Ovary (tissue), 9 donors: ENCODE data around the gene MAN2A1. TPM values are rescaled to one million over a fixed set of nuclear protein-coding genes. Genes with fewer than 3 reads are reported as not detected.

Source experiments
- DNase-seq, 5 donors: peaks; one replicate each; pipeline ENCODE4 v3.0.0-alpha.2; 2019 to 2020
- H3K27ac ChIP-seq, 2 donors: fragments of 200-600 bp; one replicate each; pipeline versions ENCODE4 v1.5.1 to v1.8.0; 2019 to 2022
- H3K27me3 ChIP-seq: fragments of 200-600 bp; one replicate; pipeline ENCODE4 v1.8.0; 2022
- H3K36me3 ChIP-seq: fragments of 200-600 bp; sonication (generic); one replicate; pipeline ENCODE4 v1.5.1; 2019
- H3K4me1 ChIP-seq: one replicate; pipeline ENCODE4 v1.8.1; 2013; ENCODE audit warnings: mild to moderate bottlenecking, moderate library complexity; ENCODE audit not compliant: insufficient read depth
- H3K4me3 ChIP-seq: fragments of 200-600 bp; sonication (generic); one replicate; pipeline ENCODE4 v1.5.1; 2017
- H3K9me3 ChIP-seq, 2 donors: fragments of 200-600 bp in 1 of 2; sonication (generic) in 1 of 2; one replicate each; pipeline versions ENCODE4 v1.5.1 to v1.8.1; 2013 to 2019; ENCODE audit warnings: mild to moderate bottlenecking in 1 of 2, moderate library complexity in 1 of 2
- CTCF ChIP-seq, 3 donors: fragments of 450-650 bp in 2 of 3; fragments of 200-600 bp in 1 of 3; IDR thresholded peaks; one replicate each; pipeline versions ENCODE4 v1.5.1 to v1.8.0; 2016 to 2022; ENCODE audit warnings: antibody characterized with exemption in 3 of 3, mild to moderate bottlenecking in 1 of 3
- EP300 ChIP-seq: sonication (generic); formaldehyde crosslinking; IDR thresholded peaks from one replicate; pipeline ENCODE4 v1.6.1; 2017; ENCODE audit warnings: antibody characterized with exemption
- POLR2A ChIP-seq: fragments of 450-650 bp; IDR thresholded peaks from one replicate; pipeline ENCODE4 v1.6.1; 2017; ENCODE audit warnings: antibody characterized with exemption, mild to moderate bottlenecking, moderate library complexity
- WGBS, 3 donors: extraction: QIAGEN DNeasy Blood & Tissue Kit in 1 of 3; methylation state at CpG; one replicate each; pipeline versions ENCODE4 v1.1.5 to v1.1.7; 2013 to 2017; 5-methylcytosine and 5-hydroxymethylcytosine counted together
- intact Hi-C, 4 donors: fragments of 100-400 bp; cut with DNase I; formaldehyde crosslinking; loops; one replicate each; pipeline versions ENCODE4 v1.11.0 to v1.15.1; 2022 to 2023
- polyA plus RNA-seq, 2 donors: library from polyadenylated mRNA; stranded (reverse); fragments of 200-250 nt in 1 of 2; fragments of 350-450 nt in 1 of 2; fragmentation: Illumina TruSeq in 1 of 2; extraction: RNeasy Lipid Tissue Mini Kit (QIAGEN cat#74804) in 1 of 2; gene quantifications; one replicate each; pipeline ENCODE4 v1.2.3, GENCODE V29; 2013 to 2014
- total RNA-seq, 7 donors: library from RNA; depleted of rRNA in 2 of 7; stranded (reverse); fragments of >200 nt in 2 of 7; fragmentation: NEBNext Ultra II Directional in 3 of 7; extraction: Animal tissue kit (Norgen Biotek cat#: 25700) in 3 of 7; gene quantifications; one replicate each; pipeline versions ENCODE4 v1.1.0 to v1.2.4, GENCODE V29; 2016 to 2023
- donor health status: DM: no; HTN: no; CAD: no; lungs with moderate emphysema.
- donor health status: DM: no; HTN: no; CAD: no.
- donor health status: Bipolar disorder and iron deficiency.
- donor health status: DM: yes; HTN: yes; CAD: no.
- donor health status: DM: no; HTN: no; CAD: no.
- donor health status: DM: yes; HTN: yes; CAD: no.

MAN2A1 gene
- total and polyA plus RNA-seq, 9 donors = 10.7 to 56.5 (median 31.1) TPM

- Histone ChIP-seq H3K36me3 (no peaks in the 10 kb centered on the region), H3K27ac (no peak overlapping the region), H3K27me3 (no peaks in the 10 kb centered on the region), H3K4me3 (no peak overlapping the region), H3K4me1 (peaks cover 4% of the 10 kb centered on the region), H3K9me3 (no peaks in the 10 kb centered on the region)
- intact Hi-C loops = no loop called here
- 7 to 29% (median 12%) methylated on average over 2 of the region's 2 CpGs for WGBS, 3 donors
- TF ChIP-seq CTCF (IDR thresholded peaks at IDR 0.05) = no peak
- DNase-seq = no peak
These were observed 44.0 kb upstream of the MAN2A1 start for GRCh38 chr5:109645707-109646192.

DNA sequence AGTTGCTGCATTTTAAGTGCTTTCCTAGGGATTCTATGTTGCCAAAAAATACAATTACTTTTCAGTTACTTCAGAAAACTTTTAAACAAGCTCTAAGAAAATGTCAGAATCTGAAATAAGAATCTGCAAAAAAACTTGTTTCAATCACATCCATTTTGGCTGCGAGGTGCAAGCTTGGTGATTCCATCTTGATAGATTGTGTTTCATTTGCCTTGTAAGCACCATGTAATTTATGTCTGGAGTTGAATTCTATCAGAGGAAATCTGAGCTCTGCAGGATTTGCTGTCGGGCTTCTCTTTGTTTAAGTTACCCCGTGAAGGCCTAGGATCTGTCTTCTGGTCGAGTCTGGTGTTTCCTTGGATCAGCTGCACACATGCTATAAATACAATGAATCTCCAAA lies 40.4 kb upstream of the MAN2A1 start:
- no peak overlapping the region for H3K27ac ChIP-seq
- TF ChIP-seq EP300 (no peak), CTCF (IDR thresholded peaks at IDR 0.05) (no peak), POLR2A (no peak)
- DNase-seq = no peak
- H3K36me3 ChIP-seq = no peaks in the 10 kb centered on the region
- H3K9me3 ChIP-seq = no peaks in the 10 kb centered on the region
- H3K4me3 ChIP-seq = no peak overlapping the region
- peaks cover 2% of the 10 kb centered on the region for H3K4me1 ChIP-seq
- intact Hi-C loops = no loop called here
- 49 to 57% (median 50%) methylated on average over 4 of the region's 4 CpGs for WGBS, 3 donors
- no peaks in the 10 kb centered on the region for H3K27me3 ChIP-seq

DNA sequence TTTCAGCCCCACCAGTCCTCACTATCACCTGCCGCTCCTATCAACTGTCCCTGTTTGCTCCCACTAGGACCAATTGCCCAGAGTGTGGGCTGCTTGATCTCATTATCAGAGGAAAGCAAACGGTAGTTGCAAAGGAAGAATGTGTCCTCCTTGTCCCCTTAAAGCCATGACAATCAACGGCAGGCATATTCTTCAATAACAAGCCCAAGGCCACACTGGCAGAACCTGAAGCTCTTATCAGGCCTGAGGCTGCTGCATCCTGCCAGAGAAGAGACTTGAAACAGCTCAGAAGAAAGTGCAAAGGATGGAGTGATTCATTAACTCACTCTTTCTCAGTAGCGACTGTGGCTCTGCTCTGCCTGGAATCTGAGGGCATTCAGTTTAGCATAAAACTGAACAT lies 39.2 kb upstream of the MAN2A1 start:
- Histone ChIP-seq H3K4me1 (peaks cover 2% of the 10 kb centered on the region), H3K9me3 (no peaks in the 10 kb centered on the region), H3K36me3 (no peaks in the 10 kb centered on the region), H3K27ac (no peak overlapping the region), H3K27me3 (no peaks in the 10 kb centered on the region), H3K4me3 (no peak overlapping the region)
- 40 to 43% (median 41%) methylated on average over 4 of the region's 4 CpGs for WGBS, 3 donors
- intact Hi-C loops = no loop called here
- TF ChIP-seq CTCF (IDR thresholded peaks at IDR 0.05) (no peak), POLR2A (no peak), EP300 (no peak)
- no peak for DNase-seq

GRCh38 chr5:109652096-109652495 lies 37.6 kb upstream of the MAN2A1 start:
- WGBS, 3 donors = 9 to 15% (median 11%) methylated on average over 1 of the region's 1 CpG
- no peak overlapping the region for H3K4me3 ChIP-seq
- H3K9me3 ChIP-seq = no peaks in the 10 kb centered on the region
- H3K4me1 ChIP-seq = no peaks in the 10 kb centered on the region
- H3K27me3 ChIP-seq = no peaks in the 10 kb centered on the region
- H3K36me3 ChIP-seq = no peaks in the 10 kb centered on the region
- DNase-seq = no peak
- TF ChIP-seq POLR2A = no peak
- TF ChIP-seq CTCF (IDR thresholded peaks at IDR 0.05) = no peak
- TF ChIP-seq EP300 = no peak
- intact Hi-C loops = no loop called here
- no peak overlapping the region for H3K27ac ChIP-seq

DNA sequence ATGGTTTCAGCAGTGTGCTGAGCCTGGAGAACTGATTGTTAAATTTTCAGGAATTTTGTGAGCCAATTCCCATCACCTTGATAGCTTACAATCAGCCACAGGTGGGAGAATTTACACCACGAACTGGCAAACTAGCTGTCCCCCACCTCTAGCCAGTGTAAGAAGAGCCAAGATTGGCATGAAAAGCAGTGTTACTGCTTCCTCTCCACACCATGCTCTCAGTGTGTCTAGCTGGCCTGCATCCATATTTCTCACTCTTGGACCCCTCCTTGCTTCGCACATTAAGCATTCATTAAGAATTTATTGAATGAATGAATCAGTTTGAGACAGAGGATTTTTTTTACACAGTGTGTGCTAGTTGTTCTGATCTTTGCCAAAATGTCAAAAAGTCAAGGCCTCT lies 36.7 kb upstream of the MAN2A1 start:
- intact Hi-C loops = no loop called here
- 39 to 63% (median 58%) methylated on average over 2 of the region's 2 CpGs for WGBS, 3 donors

More for the DNA sequence above, 36.7 kb upstream of the MAN2A1 start:
- no peak for TF ChIP-seq EP300
- TF ChIP-seq CTCF (IDR thresholded peaks at IDR 0.05) = no peak
- TF ChIP-seq POLR2A = no peak
- Histone ChIP-seq H3K27ac (no peak overlapping the region), H3K9me3 (no peaks in the 10 kb centered on the region), H3K27me3 (no peaks in the 10 kb centered on the region), H3K4me1 (no peaks in the 10 kb centered on the region), H3K4me3 (no peak overlapping the region), H3K36me3 (no peaks in the 10 kb centered on the region)
- DNase-seq = no peak
